Right ventricle myocardium inferior (tissue), 1 donor: ENCODE measurements around the gene ENKUR. TPM values are rescaled to one million over a fixed set of nuclear protein-coding genes. Genes with fewer than 3 reads are reported as not detected.
A peak's percentile ranks its signal among the peaks of the same experiment; 100 is the strongest.

Experiments used
- ATAC-seq: fragments of 200-7000 bp; cut with Tn5 transposase; one replicate; pipeline ENCODE4 v1.9.1; 2020; ENCODE audit warnings: mild to moderate bottlenecking, moderate library complexity
- DNase-seq: peaks from one replicate; pipeline ENCODE4 v3.0.0; 2021; ENCODE audit errors: missing footprints
- intact Hi-C: fragments of 100-400 bp; cut with DNase I; formaldehyde crosslinking; loops from one replicate; pipeline ENCODE4 v1.11.0; 2022
- long read RNA-seq: library from polyadenylated mRNA; unstranded; transcript quantifications from one replicate; pipeline ENCODE4 v2.0.0, GENCODE V29; 2021
- total RNA-seq: library from RNA; stranded (reverse); fragmentation: NEBNext Ultra II Directional; extraction: Animal tissue kit (Norgen Biotek cat#: 25700); gene quantifications from one replicate; pipeline ENCODE4 v1.2.1, GENCODE V29; 2021
- donor health status: DM: no; HTN: yes; CAD: no; lungs with severe emphysema.

The ENKUR gene, protein sequence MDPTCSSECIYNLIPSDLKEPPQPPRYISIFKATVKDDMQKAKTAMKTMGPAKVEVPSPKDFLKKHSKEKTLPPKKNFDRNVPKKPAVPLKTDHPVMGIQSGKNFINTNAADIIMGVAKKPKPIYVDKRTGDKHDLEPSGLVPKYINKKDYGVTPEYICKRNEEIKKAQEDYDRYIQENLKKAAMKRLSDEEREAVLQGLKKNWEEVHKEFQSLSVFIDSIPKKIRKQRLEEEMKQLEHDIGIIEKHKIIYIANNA
- not detected for total RNA-seq
- long read RNA-seq: 0 reads

- ATAC-seq (peak; percentile 54), DNase-seq (peak; percentile 95)
- intact Hi-C loops: loop anchor here (1.0 to 5.0 kb wide), 2 partner anchors 66 to 292 kb away; no protein-coding TSS in a partner anchor
These were observed at the start of gene ENKUR for GRCh38 chr10:25015828-25016375. Gene ENKUR, minus strand, starts transcription at chr10:25016158. Its CDS starts 222 bp downstream, at chr10:25015936.

GRCh38 chr10:25064401-25064800 is 48.4 kb upstream of the ENKUR start:
- intact Hi-C loops: no loop called here
- ATAC-seq (no peak), DNase-seq (no peak)

DNA sequence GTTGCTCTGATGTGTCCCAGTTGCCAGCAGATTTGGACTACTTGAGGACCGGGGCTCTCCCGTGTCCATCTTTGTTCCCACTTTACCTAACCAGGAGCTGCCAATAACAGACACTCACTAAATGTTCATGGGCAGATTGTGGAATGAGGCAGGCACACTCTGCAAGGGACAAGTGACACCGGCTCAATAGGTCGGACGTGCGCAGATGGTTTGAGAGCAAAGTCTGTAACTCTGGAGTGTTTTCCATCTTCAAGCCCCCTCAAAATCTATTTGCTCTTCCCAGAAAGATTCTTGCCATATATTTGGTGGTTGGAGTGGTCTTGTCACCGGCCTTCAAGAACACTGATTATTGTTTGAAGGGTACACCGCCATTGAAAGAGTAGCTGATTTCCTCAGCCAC is 47.7 kb upstream of the ENKUR start:
- DNase-seq: no peak

DNA sequence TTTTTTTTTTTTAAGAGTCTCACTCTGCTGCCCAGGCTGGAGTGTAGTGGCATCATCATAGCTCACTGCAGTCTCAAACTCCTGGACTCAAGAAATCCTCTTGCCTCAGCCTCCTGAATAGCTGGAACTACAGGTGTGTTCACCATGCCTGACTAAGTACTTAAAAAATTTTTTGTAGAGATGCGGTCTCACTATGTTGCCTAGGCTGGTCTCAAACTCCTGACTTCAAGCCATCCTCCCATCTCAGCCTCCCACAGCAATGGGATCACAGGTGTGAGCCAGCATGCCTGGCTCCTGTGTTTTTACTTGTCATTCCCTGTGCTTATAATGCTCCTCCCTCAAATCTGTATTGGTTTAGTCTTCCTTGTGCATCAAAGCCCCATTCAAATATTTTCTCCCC is 47.2 kb upstream of the ENKUR start:
- ATAC-seq: no peak
- no peak for DNase-seq
- intact Hi-C loops: no loop called here

More for the DNA sequence above, 47.7 kb upstream of the ENKUR start:
- no peak for ATAC-seq
- intact Hi-C loops: no loop called here

GRCh38 chr10:25061711-25062449 is 45.9 kb upstream of the ENKUR start:
- DNase-seq: no peak
- no peak for ATAC-seq
- intact Hi-C loops: no loop called here

DNA sequence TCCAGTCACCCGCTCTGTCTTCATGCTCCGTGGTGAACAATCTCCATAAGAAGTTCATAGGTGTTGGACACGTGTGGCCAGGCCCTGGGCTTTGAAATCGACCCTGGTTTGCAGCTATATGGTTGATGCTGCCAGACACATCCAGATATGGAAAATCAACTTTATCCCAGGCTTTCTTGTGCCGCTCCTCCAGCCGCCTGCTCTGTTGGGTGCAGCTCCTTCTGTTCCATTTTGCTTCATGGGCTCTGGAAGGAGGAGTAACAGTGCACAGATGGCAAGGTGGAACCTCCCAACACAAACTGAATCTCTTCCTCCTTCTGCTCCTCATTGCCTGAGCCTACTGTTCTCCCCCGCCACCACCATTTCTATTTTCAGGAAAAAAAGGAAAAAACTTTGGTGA is 45.2 kb upstream of the ENKUR start:
- intact Hi-C loops: no loop called here
- DNase-seq (no peak), ATAC-seq (no peak)

- no peak for ATAC-seq
- intact Hi-C loops: no loop called here
- DNase-seq: no peak
These were observed 44.0 kb upstream of the ENKUR start for GRCh38 chr10:25059990-25060389.

GRCh38 chr10:25057886-25058285 is 41.9 kb upstream of the ENKUR start:
- ATAC-seq (no peak), DNase-seq (no peak)
- intact Hi-C loops: no loop called here

DNA sequence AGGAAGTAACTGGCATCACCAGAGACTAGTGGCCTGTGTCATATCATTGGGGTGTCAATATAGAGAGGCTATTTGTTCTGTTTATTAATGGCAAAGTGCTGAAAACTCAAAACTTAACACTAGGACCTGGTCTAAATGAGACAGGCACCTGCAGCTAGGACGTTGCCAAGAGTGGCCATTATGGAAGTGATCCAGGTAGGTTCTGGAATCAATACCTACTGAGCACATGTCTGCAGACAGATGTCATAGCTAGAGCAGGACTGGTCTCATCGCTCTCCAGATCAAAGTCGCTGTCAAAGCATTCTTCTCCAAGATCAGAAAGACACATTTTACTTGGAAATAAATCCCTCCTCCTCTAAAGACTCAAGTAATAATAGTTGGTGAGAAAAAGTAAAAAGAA is 40.8 kb upstream of the ENKUR start:
- intact Hi-C loops: no loop called here
- no peak for ATAC-seq
- DNase-seq: no peak

DNA sequence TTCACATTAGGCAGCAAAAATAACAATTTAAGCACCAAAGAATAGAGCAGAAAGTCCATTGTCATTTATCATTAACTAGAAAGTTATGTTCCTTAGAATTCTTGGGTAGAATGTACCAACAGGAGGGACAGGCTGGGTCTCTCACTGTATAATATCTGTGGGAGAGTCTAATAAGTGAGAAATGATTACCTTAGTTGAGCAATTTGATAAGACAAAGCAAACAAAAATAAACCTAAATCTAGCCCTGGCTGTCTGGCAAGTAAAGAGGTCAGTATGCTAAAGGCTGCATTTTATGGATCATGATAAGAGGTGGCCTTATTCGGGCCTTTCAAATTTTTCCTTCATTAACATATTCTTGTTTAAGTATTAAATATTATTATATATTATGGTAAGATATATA is 36.1 kb upstream of the ENKUR start:
- DNase-seq (no peak), ATAC-seq (no peak)
- intact Hi-C loops: no loop called here

DNA sequence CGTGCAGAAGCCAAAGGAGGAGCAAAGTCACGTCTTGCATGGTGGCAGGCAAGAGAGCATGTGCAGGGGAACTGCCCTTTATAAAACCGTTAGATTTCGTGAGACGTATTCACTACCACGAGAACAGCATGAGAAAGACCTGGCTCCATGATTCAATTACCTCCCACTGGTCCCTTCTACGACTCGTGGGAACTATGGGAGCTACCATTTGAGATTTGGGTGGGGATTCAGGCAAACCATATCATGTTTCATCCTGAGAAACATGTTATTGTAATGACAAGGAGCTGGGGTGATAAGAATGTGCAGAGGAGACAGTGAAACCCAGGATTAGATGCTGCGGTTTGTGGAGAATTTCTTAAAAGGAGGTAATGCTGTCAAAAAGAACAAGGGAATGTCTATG is 34.4 kb upstream of the ENKUR start:
- intact Hi-C loops: no loop called here
- no peak for DNase-seq
- no peak for ATAC-seq

DNA sequence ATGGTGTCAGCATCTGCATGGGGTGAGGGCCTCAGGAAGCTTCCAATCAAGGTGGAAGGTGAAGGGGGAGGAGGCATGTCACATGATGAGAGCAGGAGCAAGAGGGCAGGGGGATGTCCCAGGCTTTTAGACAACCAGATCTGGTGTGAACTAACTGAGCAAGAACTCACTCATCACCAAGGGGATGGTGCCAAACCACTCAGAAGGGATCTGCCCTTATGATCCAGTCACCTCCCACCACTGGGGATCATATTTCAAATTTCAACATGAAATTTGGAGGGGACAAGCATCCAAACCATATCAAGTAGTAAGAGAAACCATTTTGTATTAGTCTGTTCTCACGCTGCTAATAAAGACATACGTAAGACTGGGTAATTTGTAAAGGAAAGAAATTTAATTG is 34.0 kb upstream of the ENKUR start:
- DNase-seq (no peak), ATAC-seq (no peak)
- intact Hi-C loops: no loop called here

GRCh38 chr10:25048450-25048849 is 32.5 kb upstream of the ENKUR start:
- DNase-seq (no peak), ATAC-seq (no peak)
- intact Hi-C loops: no loop called here

DNA sequence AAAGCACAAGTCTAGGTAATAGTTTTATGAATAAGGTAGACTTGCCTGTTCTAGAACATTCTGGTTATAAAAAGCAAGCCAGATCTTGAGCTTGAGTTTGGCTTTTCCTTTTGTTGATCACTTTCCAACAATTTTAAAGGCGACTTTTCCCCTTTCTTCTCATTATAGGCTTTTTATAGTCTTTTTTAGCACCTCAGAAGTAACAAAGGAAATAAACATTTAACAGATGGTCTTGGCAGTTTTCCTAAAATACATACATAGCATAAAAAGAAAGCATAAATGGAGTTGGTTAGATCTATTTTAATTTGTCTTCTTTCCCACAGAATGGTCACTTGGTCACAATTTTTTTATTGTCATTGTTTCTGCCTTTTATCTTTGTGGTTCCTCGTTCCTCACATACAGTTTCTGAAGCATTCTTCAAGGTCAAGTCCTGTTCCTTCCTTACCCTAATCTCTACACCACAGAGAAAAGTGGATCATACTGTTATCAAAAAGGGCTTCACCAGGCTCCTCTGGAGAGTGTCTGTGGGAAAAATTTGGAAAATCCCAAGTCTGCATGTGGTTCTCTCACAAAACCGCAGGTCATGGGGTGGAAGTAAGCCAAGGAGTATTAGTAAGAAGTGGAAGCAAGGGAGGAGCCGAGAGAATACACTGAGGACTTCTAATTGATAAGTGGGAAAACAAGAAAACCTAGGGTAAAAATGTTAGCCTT is 31.8 kb upstream of the ENKUR start:
- no peak for ATAC-seq
- no peak for DNase-seq
- intact Hi-C loops: no loop called here

DNA sequence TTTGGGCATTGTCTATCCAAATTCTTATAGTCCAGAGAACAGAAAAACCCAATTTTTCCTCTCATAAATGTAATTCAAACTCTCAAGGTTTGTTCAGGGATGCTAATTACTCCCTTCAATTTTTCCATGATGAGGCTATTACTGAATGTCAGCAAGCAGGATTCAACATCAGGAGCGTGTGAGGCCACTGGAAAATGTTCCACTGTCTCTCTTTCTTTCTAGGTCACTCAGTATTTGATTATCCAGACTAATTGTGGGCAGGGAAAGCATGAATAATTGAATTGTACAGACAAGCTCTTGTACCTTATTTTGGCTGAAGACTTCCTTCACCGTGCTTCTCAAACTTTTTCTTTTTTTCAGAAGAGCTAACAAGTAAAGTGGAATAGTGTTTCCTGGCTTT is 31.1 kb upstream of the ENKUR start:
- intact Hi-C loops: no loop called here
- ATAC-seq: no peak
- no peak for DNase-seq

DNA sequence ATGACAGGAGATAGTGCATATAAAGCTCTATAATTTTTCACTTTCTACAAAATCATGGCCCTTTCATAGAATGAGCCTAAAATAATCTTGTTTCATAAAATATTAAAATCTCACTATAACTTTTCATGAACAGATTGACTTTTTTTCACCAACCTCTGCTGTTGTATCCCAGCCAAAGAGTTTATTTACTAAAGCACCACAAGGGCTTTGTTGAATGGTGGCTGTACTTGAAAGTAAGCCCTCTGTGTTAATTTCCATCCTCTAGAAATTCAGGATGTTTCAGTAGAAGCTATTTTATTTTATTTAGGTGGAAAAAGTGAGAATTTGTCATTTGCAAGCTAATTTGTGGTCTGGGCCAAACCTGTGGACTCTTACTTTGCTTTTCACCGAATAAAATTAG is 30.7 kb upstream of the ENKUR start:
- intact Hi-C loops: no loop called here
- no peak for ATAC-seq
- no peak for DNase-seq

- DNase-seq: no peak
- intact Hi-C loops: no loop called here
- ATAC-seq: no peak
These were observed 23.6 kb upstream of the ENKUR start for GRCh38 chr10:25039531-25039930.

DNA sequence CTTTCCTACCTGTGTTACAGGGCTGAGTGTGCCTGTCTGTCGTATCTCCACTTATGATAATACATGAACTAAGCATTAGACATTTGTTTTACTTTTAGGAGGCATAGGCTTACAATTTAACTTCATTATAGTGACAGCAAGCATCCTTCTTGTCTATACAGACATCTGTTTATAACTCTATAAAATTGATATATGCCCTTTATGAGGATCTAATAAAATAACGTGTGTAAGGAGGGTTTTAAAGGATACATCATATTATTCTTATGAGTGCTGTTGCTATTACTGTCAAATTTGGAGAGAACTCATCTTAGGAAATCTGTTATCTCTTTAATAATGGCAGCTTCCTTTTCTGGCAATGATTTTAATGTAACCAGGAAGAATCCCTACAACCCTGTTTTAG is 22.4 kb upstream of the ENKUR start:
- intact Hi-C loops: no loop called here
- ATAC-seq: no peak
- DNase-seq: no peak

DNA sequence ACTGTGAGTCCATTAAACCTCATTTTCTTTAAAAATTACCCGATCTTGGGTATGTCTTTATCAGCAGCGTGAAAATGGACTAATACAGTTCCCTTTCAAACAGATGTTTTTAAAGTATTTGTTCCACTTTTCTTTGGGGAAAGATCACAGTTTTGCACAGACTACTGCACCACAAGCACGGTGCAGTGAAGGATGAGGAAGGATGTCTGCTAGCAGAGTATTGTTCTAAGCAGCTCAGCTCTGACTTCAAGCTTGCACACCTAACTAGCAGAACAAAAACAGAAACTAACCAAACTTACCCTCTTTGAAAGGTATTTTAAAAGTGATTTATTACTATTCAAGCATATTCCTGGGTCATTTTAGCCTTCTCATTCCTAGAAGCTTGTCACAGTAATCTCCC is 20.4 kb upstream of the ENKUR start:
- intact Hi-C loops: no loop called here
- DNase-seq (no peak), ATAC-seq (no peak)

DNA sequence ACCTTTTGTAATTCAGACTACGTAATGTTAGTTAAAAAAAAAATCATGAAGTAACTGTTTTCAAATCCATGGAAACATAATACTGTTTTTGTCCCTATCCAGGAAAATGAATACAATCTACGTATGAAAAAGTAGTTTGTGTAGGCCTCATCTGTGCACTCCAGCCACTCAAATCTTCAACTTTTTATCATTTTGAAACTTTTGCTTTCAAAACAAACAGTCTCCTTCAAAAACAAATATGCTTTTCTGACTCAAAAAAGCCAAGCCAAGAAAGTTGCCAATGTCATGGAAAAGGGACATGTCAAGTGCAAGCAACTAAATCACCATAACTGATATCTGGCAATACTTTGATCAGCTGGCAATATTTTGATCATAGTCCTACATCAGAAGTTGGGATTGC is 13.6 kb upstream of the ENKUR start:
- DNase-seq (no peak), ATAC-seq (no peak)
- intact Hi-C loops: no loop called here
